Measurements from ENCODE around the gene ABHD11. TPM values are rescaled to one million over a fixed set of nuclear protein-coding genes. Genes with fewer than 3 reads are reported as not detected.

Gene ABHD11
- total and polyA plus RNA-seq, 9 of the 15 experiments (the other 6 are each of a cell fraction or from before 2014, with no cell fraction given): 7.7 to 44.2 (median 18.9) TPM

- TF ChIP-seq POLR2AphosphoS5 (IDR thresholded peaks at IDR 0.05; ENCODE audit: control insufficient read depth, insufficient read depth, low read depth, low read length) (no peak), FOXJ2 (tag; IDR thresholded peaks at IDR 0.05) (no peak), BMI1 (IDR thresholded peaks at IDR 0.05; ENCODE audit: low read length) (no peak), L3MBTL2 (IDR thresholded peaks at IDR 0.05) (no peak), ZNF41 (CRISPR knock-in tag; conservative IDR thresholded peaks at IDR 0.05) (no peak), USF1 (CRISPR knock-in tag; IDR thresholded peaks at IDR 0.05) (no peak), ASH1L (IDR thresholded peaks at IDR 0.05; ENCODE audit: borderline replicate concordance, low read depth, partially characterized antibody) (peak; percentile 34), THRB (CRISPR knock-in tag; conservative IDR thresholded peaks at IDR 0.05) (0 out of 2 replicates have a peak, but pooled peaks have one; percentile 32), THRAP3 (IDR thresholded peaks at IDR 0.05; ENCODE audit: borderline replicate concordance) (peak; percentile 70; the same call in 1 of the 2 replicates), HMG20A (CRISPR knock-in tag; conservative IDR thresholded peaks at IDR 0.05) (no peak), ZBTB2 (IDR thresholded peaks at IDR 0.05) (peak; percentile 71), ZBTB26 (CRISPR knock-in tag; IDR thresholded peaks at IDR 0.05) (0 out of 2 replicates have a peak, but pooled peaks have one; percentile 16), ZNF280B (CRISPR knock-in tag; IDR thresholded peaks at IDR 0.05) (no peak), MXI1 (IDR thresholded peaks at IDR 0.05; ENCODE audit: low read depth, low read length) (no peak), ZNF398 (CRISPR knock-in tag; IDR thresholded peaks at IDR 0.05) (no peak), ZNF174 (CRISPR knock-in tag; IDR thresholded peaks at IDR 0.05) (no peak), ZBTB12 (CRISPR knock-in tag; IDR thresholded peaks at IDR 0.05) (no peak), ZC3H4 (CRISPR knock-in tag; IDR thresholded peaks at IDR 0.05; ENCODE audit: borderline replicate concordance) (no peak), ZNF133 (CRISPR knock-in tag; IDR thresholded peaks at IDR 0.05) (no peak), TAF1 (IDR thresholded peaks at IDR 0.05; ENCODE audit: control insufficient read depth, extremely low read depth, insufficient read depth, low read length, severe bottlenecking) (no peak)
Measured at GRCh38 chr7:73762659-73762999, 24.0 kb upstream of the ABHD11 start (continued).

Data from K562 (cell line).